ENCODE data around the gene CYP2A13.
"Not testable (repeated sequence)": the region's sequence is repeated elsewhere in the genome, so short reads cannot be mapped to it uniquely, and the experiment has no call there.

CYP2A13 gene, protein sequence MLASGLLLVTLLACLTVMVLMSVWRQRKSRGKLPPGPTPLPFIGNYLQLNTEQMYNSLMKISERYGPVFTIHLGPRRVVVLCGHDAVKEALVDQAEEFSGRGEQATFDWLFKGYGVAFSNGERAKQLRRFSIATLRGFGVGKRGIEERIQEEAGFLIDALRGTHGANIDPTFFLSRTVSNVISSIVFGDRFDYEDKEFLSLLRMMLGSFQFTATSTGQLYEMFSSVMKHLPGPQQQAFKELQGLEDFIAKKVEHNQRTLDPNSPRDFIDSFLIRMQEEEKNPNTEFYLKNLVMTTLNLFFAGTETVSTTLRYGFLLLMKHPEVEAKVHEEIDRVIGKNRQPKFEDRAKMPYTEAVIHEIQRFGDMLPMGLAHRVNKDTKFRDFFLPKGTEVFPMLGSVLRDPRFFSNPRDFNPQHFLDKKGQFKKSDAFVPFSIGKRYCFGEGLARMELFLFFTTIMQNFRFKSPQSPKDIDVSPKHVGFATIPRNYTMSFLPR

GRCh38 chr19:41088151-41088550, at the start of gene CYP2A13:
TSS of gene CYP2A13 (plus strand) at chr19:41088451. CDS start at chr19:41088472, 21 bp downstream.
- Mint-ChIP-seq H3K27me3 (peaks cover 39% of the 10 kb centered on the region), H3K36me3 (no peaks in the 10 kb centered on the region), H3K27ac (no peak within 1 kb of the TSS)

DNA sequence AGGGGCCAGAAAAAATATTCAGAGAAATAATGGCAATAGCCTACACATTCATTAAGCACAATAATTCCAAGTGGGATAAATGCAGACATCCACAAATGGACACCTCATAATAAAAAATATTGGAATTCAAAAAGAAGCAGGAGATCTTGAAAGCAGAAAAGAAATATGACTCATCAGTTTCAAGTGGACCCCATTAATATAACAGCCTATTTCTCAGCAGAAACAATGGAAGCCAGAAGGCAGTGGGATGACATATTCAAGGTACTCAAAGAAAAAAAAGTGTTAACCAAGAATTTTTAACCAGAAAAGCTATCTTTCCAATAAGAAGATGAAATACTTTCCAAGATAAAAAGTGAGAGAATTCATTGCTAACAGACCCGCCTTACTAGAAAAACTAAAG, 48.4 kb upstream of the CYP2A13 start:
- H3K4me1 Mint-ChIP-seq = no peaks in the 10 kb centered on the region
- no peaks in the 10 kb centered on the region for H3K9me3 Mint-ChIP-seq
- H3K36me3 Mint-ChIP-seq = no peaks in the 10 kb centered on the region
- H3K27ac Mint-ChIP-seq = no peak overlapping the region
- no peak overlapping the region for H3K4me3 Mint-ChIP-seq
- H3K27me3 Mint-ChIP-seq = no peaks in the 10 kb centered on the region

More at GRCh38 chr19:41088151-41088550, at the start of gene CYP2A13:
- Mint-ChIP-seq H3K4me3 (no peak within 1 kb of the TSS), H3K9me3 (no peaks in the 10 kb centered on the region), H3K4me1 (peaks cover 4% of the 10 kb centered on the region)

DNA sequence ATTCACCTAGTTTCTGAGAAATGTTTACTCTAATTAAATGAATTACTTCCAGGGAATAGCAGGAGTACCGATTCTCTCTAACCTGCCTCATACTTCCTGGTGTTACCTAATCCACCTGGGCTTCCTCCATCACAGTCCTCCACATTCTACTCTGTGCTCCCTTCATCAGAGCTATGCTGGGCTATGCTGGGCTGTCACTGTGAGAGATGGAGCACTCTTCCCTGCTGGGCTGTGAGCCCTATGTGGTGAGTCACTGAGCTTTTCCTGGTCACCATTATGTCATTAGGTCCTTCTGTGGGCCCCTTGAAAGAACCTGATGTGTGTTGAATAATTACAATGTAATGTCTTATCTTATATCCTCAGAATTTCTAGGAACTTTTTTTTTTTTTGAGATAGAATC, 43.2 kb upstream of the CYP2A13 start:
- not testable (repeated sequence) for H3K4me3 Mint-ChIP-seq, H3K27ac Mint-ChIP-seq, H3K9me3 Mint-ChIP-seq, H3K36me3 Mint-ChIP-seq, H3K27me3 Mint-ChIP-seq, H3K4me1 Mint-ChIP-seq

- H3K36me3 Mint-ChIP-seq = no peaks in the 10 kb centered on the region
- H3K4me3 Mint-ChIP-seq = no peak overlapping the region
- H3K9me3 Mint-ChIP-seq = no peaks in the 10 kb centered on the region
- H3K4me1 Mint-ChIP-seq = no peaks in the 10 kb centered on the region
- H3K27me3 Mint-ChIP-seq = peaks cover 11% of the 10 kb centered on the region
- no peak overlapping the region for H3K27ac Mint-ChIP-seq
Measured at GRCh38 chr19:41050426-41050825, 37.8 kb upstream of the CYP2A13 start.

DNA sequence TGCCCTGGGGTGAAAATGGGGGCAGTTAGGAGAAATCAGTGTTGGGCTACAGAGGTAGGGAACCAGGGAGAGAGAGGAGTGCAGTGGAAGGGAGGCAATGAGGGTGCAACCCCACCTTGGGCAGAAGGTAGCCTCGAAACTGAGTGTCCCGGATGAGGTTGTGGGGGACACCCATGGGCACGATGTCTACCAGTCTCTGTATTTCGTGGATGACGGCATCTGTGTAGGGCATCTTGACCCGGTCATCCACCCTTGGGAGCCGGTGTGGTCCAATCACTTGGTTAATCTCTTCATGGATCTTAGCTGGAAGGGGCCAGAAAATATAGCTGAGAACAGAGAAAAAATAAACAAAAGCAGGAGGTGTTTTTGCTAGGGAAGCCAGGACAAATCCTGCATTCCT, 36.1 kb upstream of the CYP2A13 start:
- not testable (repeated sequence) for H3K36me3 Mint-ChIP-seq, H3K27ac Mint-ChIP-seq, H3K4me1 Mint-ChIP-seq, H3K4me3 Mint-ChIP-seq, H3K9me3 Mint-ChIP-seq
- H3K27me3 Mint-ChIP-seq = peaks cover 14% of the 10 kb centered on the region

GRCh38 chr19:41053331-41053730, 34.9 kb upstream of the CYP2A13 start:
- H3K4me1 Mint-ChIP-seq, H3K36me3 Mint-ChIP-seq, H3K9me3 Mint-ChIP-seq, H3K4me3 Mint-ChIP-seq, H3K27ac Mint-ChIP-seq: not testable (repeated sequence)
- H3K27me3 Mint-ChIP-seq = peaks cover 13% of the 10 kb centered on the region

GRCh38 chr19:41064974-41065569, 23.2 kb upstream of the CYP2A13 start:
- no peaks in the 10 kb centered on the region for H3K9me3 Mint-ChIP-seq
- no peaks in the 10 kb centered on the region for H3K4me1 Mint-ChIP-seq
- no peaks in the 10 kb centered on the region for H3K36me3 Mint-ChIP-seq
- H3K4me3 Mint-ChIP-seq = no peak overlapping the region
- H3K27me3 Mint-ChIP-seq = peaks cover 8% of the 10 kb centered on the region
- no peak overlapping the region for H3K27ac Mint-ChIP-seq

DNA sequence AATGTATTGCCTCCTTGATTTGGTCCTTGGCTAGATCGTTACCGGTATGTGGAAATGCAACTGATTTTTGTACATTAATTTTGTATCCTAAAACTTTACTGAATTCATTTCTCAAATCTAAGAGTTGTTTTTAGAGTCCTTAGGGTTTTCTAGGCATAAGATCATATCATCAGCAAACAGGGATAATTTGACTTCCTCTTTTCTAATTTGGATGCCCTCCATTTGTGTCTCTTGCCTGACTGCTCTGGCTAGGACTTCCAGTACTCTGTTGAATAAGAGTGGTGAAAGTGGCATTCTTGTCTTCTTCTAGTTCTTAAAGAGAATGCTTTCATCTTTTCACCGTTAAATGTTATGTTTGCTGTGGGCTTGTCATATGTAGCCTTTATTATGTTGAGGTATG, 12.0 kb upstream of the CYP2A13 start:
- Mint-ChIP-seq H3K9me3 (peaks cover 23% of the 10 kb centered on the region), H3K27ac (no peak overlapping the region), H3K4me1 (no peaks in the 10 kb centered on the region), H3K36me3 (peaks cover 8% of the 10 kb centered on the region), H3K4me3 (no peak overlapping the region), H3K27me3 (peaks cover 18% of the 10 kb centered on the region)

- Mint-ChIP-seq H3K36me3 (peaks cover 12% of the 10 kb centered on the region), H3K27me3 (peaks cover 27% of the 10 kb centered on the region)
Measured at GRCh38 chr19:41083516-41083915, 4.7 kb upstream of the CYP2A13 start.

GRCh38 chr19:41085748-41086415, 2.4 kb upstream of the CYP2A13 start:
- H3K27me3 Mint-ChIP-seq = peaks cover 39% of the 10 kb centered on the region
- H3K9me3 Mint-ChIP-seq = peaks cover 4% of the 10 kb centered on the region
- peaks cover 4% of the 10 kb centered on the region for H3K4me1 Mint-ChIP-seq
- H3K27ac Mint-ChIP-seq = no peak overlapping the region
- no peak overlapping the region for H3K4me3 Mint-ChIP-seq
- H3K36me3 Mint-ChIP-seq = peaks cover 6% of the 10 kb centered on the region

More at GRCh38 chr19:41083516-41083915, 4.7 kb upstream of the CYP2A13 start:
- Mint-ChIP-seq H3K4me3 (no peak overlapping the region), H3K4me1 (no peaks in the 10 kb centered on the region), H3K9me3 (peaks cover 21% of the 10 kb centered on the region), H3K27ac (no peak overlapping the region)

- Mint-ChIP-seq H3K36me3 (no peaks in the 10 kb centered on the region), H3K27ac (no peak overlapping the region), H3K27me3 (peaks cover 36% of the 10 kb centered on the region), H3K4me3 (no peak overlapping the region), H3K9me3 (no peaks in the 10 kb centered on the region), H3K4me1 (peaks cover 4% of the 10 kb centered on the region)
Measured at GRCh38 chr19:41089959-41090358, 1.7 kb downstream of the CYP2A13 start.

- Mint-ChIP-seq H3K36me3 (no peaks in the 10 kb centered on the region), H3K4me1 (no peaks in the 10 kb centered on the region), H3K4me3 (no peak overlapping the region), H3K27ac (no peak overlapping the region), H3K9me3 (no peaks in the 10 kb centered on the region), H3K27me3 (peaks cover 21% of the 10 kb centered on the region)
Measured at GRCh38 chr19:41095703-41096102, 7.5 kb downstream of the CYP2A13 start.

DNA sequence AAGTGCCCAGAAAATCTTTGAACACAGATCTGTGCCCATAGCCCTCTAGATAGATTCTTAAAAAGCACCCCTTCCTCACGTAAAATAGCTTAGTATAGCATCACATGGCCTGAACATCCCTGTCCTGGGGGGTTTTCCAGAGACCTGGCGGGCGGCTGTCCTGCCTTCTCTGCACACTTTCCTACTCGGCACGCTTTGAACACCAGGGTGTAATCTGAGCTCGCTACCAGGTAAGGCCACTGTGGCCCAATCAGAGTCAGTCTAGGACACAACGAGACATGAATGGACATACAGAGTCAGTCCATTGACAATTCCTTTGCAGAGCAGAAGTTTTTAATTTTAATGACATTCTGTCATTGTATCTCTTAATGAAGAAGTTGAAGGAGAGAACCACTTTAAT, 8.1 kb downstream of the CYP2A13 start:
- no peaks in the 10 kb centered on the region for H3K4me1 Mint-ChIP-seq
- no peak overlapping the region for H3K4me3 Mint-ChIP-seq
- H3K27ac Mint-ChIP-seq = no peak overlapping the region
- H3K27me3 Mint-ChIP-seq = peaks cover 15% of the 10 kb centered on the region
- peaks cover under 1% of the 10 kb centered on the region for H3K36me3 Mint-ChIP-seq
- H3K9me3 Mint-ChIP-seq = peaks cover 3% of the 10 kb centered on the region

DNA sequence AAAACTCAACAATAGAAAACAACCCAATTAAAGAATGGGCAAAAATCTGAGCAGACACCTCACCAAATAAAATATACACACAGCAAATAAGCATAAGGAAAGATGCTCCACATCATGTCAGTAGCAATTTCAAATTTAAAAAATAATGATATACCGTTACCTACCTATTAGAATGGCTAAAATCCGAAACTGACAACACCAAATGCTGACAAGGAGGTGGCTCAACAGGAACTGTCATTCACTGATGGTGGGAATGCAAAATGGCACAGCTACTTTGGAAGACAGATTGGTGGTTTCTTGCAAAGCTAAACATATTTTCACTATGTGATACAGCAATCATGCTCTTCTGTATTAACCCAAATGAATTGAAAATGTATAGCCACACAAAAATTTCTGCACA, 9.1 kb downstream of the CYP2A13 start:
- H3K4me1 Mint-ChIP-seq = no peaks in the 10 kb centered on the region
- peaks cover 6% of the 10 kb centered on the region for H3K36me3 Mint-ChIP-seq
- peaks cover 8% of the 10 kb centered on the region for H3K9me3 Mint-ChIP-seq
- H3K27me3 Mint-ChIP-seq = peaks cover 9% of the 10 kb centered on the region
- H3K27ac Mint-ChIP-seq = no peak overlapping the region
- no peak overlapping the region for H3K4me3 Mint-ChIP-seq

GRCh38 chr19:41098762-41099161, 10.5 kb downstream of the CYP2A13 start:
- Mint-ChIP-seq H3K36me3 (peaks cover 9% of the 10 kb centered on the region), H3K9me3 (peaks cover 8% of the 10 kb centered on the region), H3K4me3 (no peak overlapping the region), H3K27ac (no peak overlapping the region), H3K4me1 (no peaks in the 10 kb centered on the region), H3K27me3 (peaks cover 9% of the 10 kb centered on the region)

DNA sequence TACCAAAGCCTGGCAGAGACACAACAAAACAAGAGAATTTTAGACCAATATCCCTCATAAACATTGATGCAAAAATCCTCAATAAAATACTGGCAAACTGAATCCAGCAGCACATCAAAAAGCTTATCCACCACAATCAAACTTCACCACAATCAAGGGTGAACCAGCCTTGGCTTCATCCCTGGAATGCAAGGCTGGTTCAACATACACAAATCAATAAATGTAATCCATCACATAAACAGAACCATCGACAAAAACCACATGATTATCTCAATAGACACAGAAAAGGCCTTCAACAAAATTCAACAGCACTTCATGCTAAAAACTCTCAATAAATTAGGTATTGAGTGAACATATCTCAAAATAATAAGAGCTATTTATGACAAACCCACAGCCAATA, 14.0 kb downstream of the CYP2A13 start:
- H3K4me1 Mint-ChIP-seq, H3K27ac Mint-ChIP-seq, H3K36me3 Mint-ChIP-seq, H3K9me3 Mint-ChIP-seq, H3K27me3 Mint-ChIP-seq, H3K4me3 Mint-ChIP-seq: not testable (repeated sequence)
